Activated naive CD8-positive, alpha-beta T cell treated with anti-CD3 and anti-CD28 coated beads for 36 hours (primary cell): ENCODE data around the gene AP2S1. TPM values are rescaled to one million over a fixed set of nuclear protein-coding genes. Genes with fewer than 3 reads are reported as not detected.
"Not testable (repeated sequence)": the region's sequence is repeated elsewhere in the genome, so short reads cannot be mapped to it uniquely, and the experiment has no call there.

Experiments used
- DNase-seq: peaks from one replicate; pipeline ENCODE4 v3.0.0; 2021
- H3K27ac Mint-ChIP-seq: one replicate; pipeline ENCODE4 v1.8.0; 2022; ENCODE audit warnings: mild to moderate bottlenecking, moderate library complexity, mixed read lengths
- H3K27me3 Mint-ChIP-seq: one replicate; pipeline ENCODE4 v1.8.0; 2022; ENCODE audit warnings: mild to moderate bottlenecking, mixed read lengths
- H3K36me3 Mint-ChIP-seq: one replicate; pipeline ENCODE4 v1.8.0; 2021; ENCODE audit warnings: mild to moderate bottlenecking, mixed read lengths
- H3K4me1 Mint-ChIP-seq: one replicate; pipeline ENCODE4 v1.8.0; 2021; ENCODE audit warnings: mixed read lengths
- H3K4me3 Mint-ChIP-seq: one replicate; pipeline ENCODE4 v1.8.0; 2022; ENCODE audit warnings: mild to moderate bottlenecking, moderate library complexity, mixed read lengths
- H3K9me3 Mint-ChIP-seq: one replicate; pipeline ENCODE4 v1.8.0; 2022; ENCODE audit warnings: mixed read lengths
- total RNA-seq, 2 experiments: library from RNA; stranded (reverse); gene quantifications; one replicate each; pipeline ENCODE4 v1.2.3, GENCODE V29; 2021

Gene AP2S1
- total RNA-seq, 2 experiments from 2014 or later: 112 to 114 TPM

- Mint-ChIP-seq H3K9me3 (no peaks in the 10 kb centered on the region), H3K27me3 (no peaks in the 10 kb centered on the region), H3K4me1 (no peaks in the 10 kb centered on the region), H3K27ac (no peak overlapping the region), H3K4me3 (no peak overlapping the region), H3K36me3 (peaks cover 5% of the 10 kb centered on the region)
- no peak for DNase-seq
Observed at GRCh38 chr19:46838160-46838559, 12.5 kb downstream of the AP2S1 start.

DNA sequence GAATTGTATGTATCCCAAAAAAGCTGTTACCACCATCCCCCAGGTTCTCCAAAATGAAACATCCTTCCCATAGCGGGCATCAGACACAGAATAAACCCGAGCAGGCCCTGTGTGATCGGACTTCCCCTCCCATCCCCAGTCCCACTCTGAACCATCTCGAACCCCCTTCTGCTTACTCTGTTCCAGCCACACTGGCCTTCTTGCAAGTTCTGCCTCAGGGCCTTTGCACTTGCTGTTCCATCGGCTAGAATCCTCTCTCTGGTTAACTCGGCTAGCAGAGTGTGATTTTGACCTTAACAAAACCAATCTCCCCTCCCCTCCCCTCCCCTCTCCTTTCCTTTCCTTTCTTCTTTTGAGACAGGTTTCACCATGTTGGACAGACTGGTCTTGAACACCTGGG, 15.7 kb downstream of the AP2S1 start:
- DNase-seq: no peak
- Mint-ChIP-seq H3K27ac (no peak overlapping the region), H3K4me3 (no peak overlapping the region), H3K36me3 (peaks cover 2% of the 10 kb centered on the region), H3K9me3 (no peaks in the 10 kb centered on the region), H3K27me3 (no peaks in the 10 kb centered on the region), H3K4me1 (no peaks in the 10 kb centered on the region)

- Mint-ChIP-seq H3K9me3 (no peaks in the 10 kb centered on the region), H3K27ac (no peak overlapping the region), H3K36me3 (no peaks in the 10 kb centered on the region), H3K4me3 (no peak overlapping the region), H3K4me1 (peaks cover 1% of the 10 kb centered on the region), H3K27me3 (no peaks in the 10 kb centered on the region)
- no peak for DNase-seq
Observed at GRCh38 chr19:46834121-46834520, 16.5 kb downstream of the AP2S1 start.

DNA sequence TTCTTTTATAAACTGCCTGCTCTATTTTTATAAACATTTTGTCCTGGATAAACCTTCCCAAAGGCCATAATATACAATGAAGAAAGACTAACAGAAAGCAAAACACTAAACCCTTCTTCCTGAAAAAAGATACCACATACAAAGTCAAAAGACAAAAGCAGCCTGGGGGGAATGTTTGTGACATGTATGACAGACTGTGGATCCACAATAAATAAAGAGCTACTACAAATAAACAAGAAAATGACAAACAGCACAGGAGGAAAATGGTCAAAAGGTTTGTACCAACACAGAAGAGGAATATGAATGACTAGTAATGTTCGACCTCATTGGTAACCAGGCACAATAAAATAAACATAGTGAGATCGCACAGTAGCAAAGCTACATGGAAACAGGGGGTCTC, 19.8 kb downstream of the AP2S1 start:
- no peak overlapping the region for H3K27ac Mint-ChIP-seq
- H3K27me3 Mint-ChIP-seq: no peaks in the 10 kb centered on the region

GRCh38 chr19:46828484-46828883, 22.2 kb downstream of the AP2S1 start:
- Mint-ChIP-seq H3K4me3 (no peak overlapping the region), H3K4me1 (peaks cover 9% of the 10 kb centered on the region), H3K36me3 (no peaks in the 10 kb centered on the region), H3K27me3 (no peaks in the 10 kb centered on the region), H3K9me3 (no peaks in the 10 kb centered on the region), H3K27ac (no peak overlapping the region)
- DNase-seq: peak; percentile 60

More for the DNA sequence above, 19.8 kb downstream of the AP2S1 start:
- Mint-ChIP-seq H3K4me3 (no peak overlapping the region), H3K4me1 (peaks cover 3% of the 10 kb centered on the region), H3K36me3 (no peaks in the 10 kb centered on the region), H3K9me3 (no peaks in the 10 kb centered on the region)
- no peak for DNase-seq

DNA sequence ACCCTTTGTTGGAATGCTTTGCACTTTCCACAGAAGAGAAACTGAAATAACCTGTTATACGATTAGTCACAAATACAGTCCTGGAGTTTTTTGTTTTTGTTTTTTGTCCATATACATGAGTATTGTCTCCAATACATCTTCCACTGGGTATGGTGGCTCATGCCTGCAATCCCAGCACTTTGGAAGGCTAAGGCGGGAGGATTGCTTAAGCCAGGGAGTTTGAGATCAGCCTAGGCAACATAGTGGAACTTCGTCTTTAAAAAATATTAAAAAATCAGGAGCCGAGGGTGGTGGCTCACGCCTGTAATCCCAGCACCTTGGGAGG, 25.0 kb downstream of the AP2S1 start:
- H3K4me3 Mint-ChIP-seq: no peak overlapping the region
- H3K9me3 Mint-ChIP-seq: no peaks in the 10 kb centered on the region
- H3K27ac Mint-ChIP-seq: no peak overlapping the region
- H3K27me3 Mint-ChIP-seq: no peaks in the 10 kb centered on the region
- peaks cover 23% of the 10 kb centered on the region for H3K4me1 Mint-ChIP-seq
- no peak for DNase-seq
- H3K36me3 Mint-ChIP-seq: no peaks in the 10 kb centered on the region

GRCh38 chr19:46824890-46825730, 25.5 kb downstream of the AP2S1 start:
- H3K4me3 Mint-ChIP-seq: no peak overlapping the region

GRCh38 chr19:46823049-46823448, 27.6 kb downstream of the AP2S1 start:
- peaks cover 31% of the 10 kb centered on the region for H3K4me1 Mint-ChIP-seq
- H3K27ac Mint-ChIP-seq: no peak overlapping the region
- no peaks in the 10 kb centered on the region for H3K36me3 Mint-ChIP-seq
- no peak for DNase-seq
- H3K9me3 Mint-ChIP-seq: no peaks in the 10 kb centered on the region
- no peaks in the 10 kb centered on the region for H3K27me3 Mint-ChIP-seq
- no peak overlapping the region for H3K4me3 Mint-ChIP-seq

More at GRCh38 chr19:46824890-46825730, 25.5 kb downstream of the AP2S1 start:
- Mint-ChIP-seq H3K9me3 (no peaks in the 10 kb centered on the region), H3K27me3 (no peaks in the 10 kb centered on the region), H3K27ac (no peak overlapping the region), H3K36me3 (no peaks in the 10 kb centered on the region), H3K4me1 (peaks cover 29% of the 10 kb centered on the region)
- DNase-seq: no peak

DNA sequence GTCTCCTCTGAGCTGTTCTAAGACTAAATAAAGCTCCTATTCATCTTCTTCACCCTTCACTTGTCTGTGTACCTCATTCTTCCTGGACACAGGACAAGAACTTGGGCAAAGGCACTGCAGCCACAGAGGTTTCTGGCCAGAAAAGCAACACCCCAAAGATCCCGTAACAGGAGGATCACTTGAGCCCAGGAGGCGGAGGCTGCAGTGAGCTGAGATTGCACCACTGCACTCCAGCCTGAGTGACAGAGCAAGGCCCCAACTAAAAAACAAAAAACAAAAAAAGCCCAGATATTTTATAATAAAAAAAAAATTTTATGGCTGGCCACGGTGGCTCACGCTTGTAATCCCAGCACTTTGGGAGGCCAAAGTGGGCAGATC, 28.2 kb downstream of the AP2S1 start:
- not testable (repeated sequence) for H3K27me3 Mint-ChIP-seq, H3K4me3 Mint-ChIP-seq, DNase-seq, H3K36me3 Mint-ChIP-seq, H3K9me3 Mint-ChIP-seq
- H3K27ac Mint-ChIP-seq: peak overlapping the region; percentile 71
- H3K4me1 Mint-ChIP-seq: peaks cover 31% of the 10 kb centered on the region

GRCh38 chr19:46821512-46822409, 28.9 kb downstream of the AP2S1 start:
- DNase-seq: peak; percentile 68

GRCh38 chr19:46818812-46819211, 31.8 kb downstream of the AP2S1 start:
- no peaks in the 10 kb centered on the region for H3K9me3 Mint-ChIP-seq
- H3K4me3 Mint-ChIP-seq: no peak overlapping the region
- peaks cover 1% of the 10 kb centered on the region for H3K27me3 Mint-ChIP-seq
- peaks cover 24% of the 10 kb centered on the region for H3K4me1 Mint-ChIP-seq
- H3K36me3 Mint-ChIP-seq: no peaks in the 10 kb centered on the region
- peak; percentile 24 for DNase-seq
- H3K27ac Mint-ChIP-seq: no peak overlapping the region

More at GRCh38 chr19:46821512-46822409, 28.9 kb downstream of the AP2S1 start:
- no peaks in the 10 kb centered on the region for H3K9me3 Mint-ChIP-seq
- H3K27ac Mint-ChIP-seq: peak overlapping the region; percentile 71
- no peak overlapping the region for H3K4me3 Mint-ChIP-seq
- no peaks in the 10 kb centered on the region for H3K36me3 Mint-ChIP-seq
- H3K27me3 Mint-ChIP-seq: no peaks in the 10 kb centered on the region
- peaks cover 31% of the 10 kb centered on the region for H3K4me1 Mint-ChIP-seq

- H3K9me3 Mint-ChIP-seq: no peaks in the 10 kb centered on the region
- H3K27ac Mint-ChIP-seq: no peak overlapping the region
- H3K36me3 Mint-ChIP-seq: no peaks in the 10 kb centered on the region
- no peak overlapping the region for H3K4me3 Mint-ChIP-seq
- DNase-seq: no peak
- peaks cover 15% of the 10 kb centered on the region for H3K4me1 Mint-ChIP-seq
- peaks cover 4% of the 10 kb centered on the region for H3K27me3 Mint-ChIP-seq
Observed at GRCh38 chr19:46815833-46816627, 34.6 kb downstream of the AP2S1 start.

DNA sequence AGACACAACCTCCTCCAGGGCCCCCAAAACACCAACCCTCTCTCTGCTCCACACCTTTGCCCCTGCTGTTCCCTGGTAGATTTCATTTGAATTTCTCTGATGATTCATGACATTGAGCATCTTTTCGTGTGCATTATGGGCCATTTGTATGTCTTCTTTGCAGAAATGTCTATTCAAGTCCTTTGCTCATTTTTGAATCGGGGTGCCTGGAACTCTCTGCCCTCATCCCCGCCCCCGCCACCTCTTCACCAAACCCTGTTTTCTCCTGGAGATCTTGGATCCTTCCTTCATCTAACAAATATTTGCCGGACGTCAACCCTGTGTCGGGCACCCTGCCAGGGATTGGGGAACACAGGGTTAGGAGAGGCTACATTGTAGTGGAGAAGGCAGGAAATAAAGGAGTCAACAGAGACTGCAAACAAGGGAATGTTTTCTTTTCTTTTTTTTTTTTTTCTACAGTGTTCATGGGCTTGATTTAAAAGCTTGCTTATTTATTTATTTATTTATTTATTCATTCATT, 36.7 kb downstream of the AP2S1 start:
- Mint-ChIP-seq H3K27me3 (peaks cover 4% of the 10 kb centered on the region), H3K36me3 (no peaks in the 10 kb centered on the region), H3K9me3 (no peaks in the 10 kb centered on the region), H3K4me1 (peaks cover 1% of the 10 kb centered on the region), H3K27ac (no peak overlapping the region), H3K4me3 (no peak overlapping the region)
- DNase-seq: no peak

DNA sequence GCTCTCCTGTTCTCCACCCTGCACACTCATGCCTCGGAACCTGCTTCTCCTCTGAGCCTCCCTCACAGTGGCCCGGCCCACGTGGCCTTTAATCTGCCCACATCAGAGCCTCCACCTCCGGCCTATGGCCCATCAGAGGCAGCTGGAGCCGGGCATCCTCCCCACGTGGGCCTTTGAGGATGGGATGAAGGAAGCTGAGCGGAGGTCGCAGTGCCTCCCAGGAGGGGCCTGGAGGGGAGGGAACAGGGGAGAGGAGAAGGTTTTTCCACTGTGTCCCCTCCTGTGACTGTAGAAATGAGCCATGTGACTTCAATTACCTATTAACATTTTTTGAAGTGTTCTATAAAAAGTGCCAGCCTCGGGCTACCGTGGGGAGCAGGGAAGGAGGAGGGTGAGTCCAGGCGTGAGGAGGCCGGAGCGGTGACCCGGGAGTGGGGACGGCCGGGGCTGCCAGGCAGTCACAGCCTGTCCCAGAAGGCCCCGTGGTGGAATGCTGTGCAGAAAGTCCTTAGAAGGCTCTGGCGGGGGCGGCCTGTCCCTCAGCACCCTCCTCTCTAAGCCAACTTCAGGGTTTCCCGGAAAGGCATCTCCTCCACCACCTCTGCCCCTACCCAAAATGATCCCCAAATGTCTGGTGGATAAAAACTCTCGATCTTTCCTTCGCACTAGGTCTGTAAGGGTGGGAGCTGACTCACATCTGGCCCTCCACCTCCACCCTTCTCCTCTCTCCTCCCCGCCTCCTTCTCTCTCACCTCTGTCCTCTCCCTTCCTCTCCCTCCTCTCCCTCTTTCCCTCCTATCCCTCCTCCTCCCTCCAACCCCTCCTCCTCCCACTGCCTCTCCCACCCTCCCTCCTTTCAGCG, 37.4 kb downstream of the AP2S1 start:
- Mint-ChIP-seq H3K27me3 (peaks cover 4% of the 10 kb centered on the region), H3K9me3 (no peaks in the 10 kb centered on the region), H3K27ac (no peak overlapping the region), H3K4me1 (peaks cover 1% of the 10 kb centered on the region), H3K4me3 (no peak overlapping the region), H3K36me3 (no peaks in the 10 kb centered on the region)
- DNase-seq: no peak
